ENCODE data around the gene PSMA2.

PSMA2 gene

DNA sequence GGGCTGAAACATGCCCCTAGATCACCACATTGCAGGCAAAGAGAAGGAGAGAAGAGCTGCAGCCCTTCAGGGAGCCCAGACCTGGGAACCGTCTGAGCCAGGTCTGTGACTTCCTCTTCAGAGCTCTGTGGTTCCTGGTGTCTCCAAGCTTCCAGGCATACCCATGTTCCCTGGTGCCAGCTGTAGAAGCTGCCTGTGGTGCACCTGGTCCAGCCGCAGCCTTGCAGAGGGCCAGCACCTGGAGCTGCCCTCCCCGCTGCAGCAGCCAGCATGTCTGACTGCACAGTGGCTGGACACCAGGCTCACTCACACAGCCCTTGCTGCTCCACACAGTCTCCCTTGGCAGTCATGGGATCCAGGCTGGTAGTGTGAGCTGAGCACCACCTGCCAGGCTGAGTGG, 53.7 kb downstream of the PSMA2 start:
- no peak overlapping the region for H3K27ac ChIP-seq
- TF ChIP-seq, protein P1, sequence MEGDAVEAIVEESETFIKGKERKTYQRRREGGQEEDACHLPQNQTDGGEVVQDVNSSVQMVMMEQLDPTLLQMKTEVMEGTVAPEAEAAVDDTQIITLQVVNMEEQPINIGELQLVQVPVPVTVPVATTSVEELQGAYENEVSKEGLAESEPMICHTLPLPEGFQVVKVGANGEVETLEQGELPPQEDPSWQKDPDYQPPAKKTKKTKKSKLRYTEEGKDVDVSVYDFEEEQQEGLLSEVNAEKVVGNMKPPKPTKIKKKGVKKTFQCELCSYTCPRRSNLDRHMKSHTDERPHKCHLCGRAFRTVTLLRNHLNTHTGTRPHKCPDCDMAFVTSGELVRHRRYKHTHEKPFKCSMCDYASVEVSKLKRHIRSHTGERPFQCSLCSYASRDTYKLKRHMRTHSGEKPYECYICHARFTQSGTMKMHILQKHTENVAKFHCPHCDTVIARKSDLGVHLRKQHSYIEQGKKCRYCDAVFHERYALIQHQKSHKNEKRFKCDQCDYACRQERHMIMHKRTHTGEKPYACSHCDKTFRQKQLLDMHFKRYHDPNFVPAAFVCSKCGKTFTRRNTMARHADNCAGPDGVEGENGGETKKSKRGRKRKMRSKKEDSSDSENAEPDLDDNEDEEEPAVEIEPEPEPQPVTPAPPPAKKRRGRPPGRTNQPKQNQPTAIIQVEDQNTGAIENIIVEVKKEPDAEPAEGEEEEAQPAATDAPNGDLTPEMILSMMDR (conservative IDR thresholded peaks at IDR 0.05) = no peak
- no peak for TF ChIP-seq ZFX (IDR thresholded peaks at IDR 0.05)

DNA sequence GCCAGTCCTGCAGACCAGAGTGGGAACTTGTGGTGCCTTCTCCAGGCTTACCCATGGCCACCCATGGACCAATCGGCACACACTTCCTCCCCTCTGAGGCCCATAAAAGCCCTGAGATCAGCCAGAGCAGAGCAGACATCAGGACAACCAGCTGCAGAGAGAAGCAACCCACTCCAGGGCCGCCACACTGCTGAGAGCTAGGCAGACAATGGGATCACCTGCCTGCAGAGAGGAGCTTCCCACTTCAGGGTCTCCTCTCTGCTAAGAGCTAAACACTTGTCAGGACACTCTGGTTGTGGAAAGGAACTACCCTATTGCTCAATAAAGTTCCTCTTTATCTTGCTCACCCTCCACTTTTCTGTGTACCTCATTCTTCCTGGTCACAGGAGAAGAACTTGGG, 54.1 kb downstream of the PSMA2 start:
- TF ChIP-seq ZFX (IDR thresholded peaks at IDR 0.05) = no peak
- TF ChIP-seq, protein P1 (conservative IDR thresholded peaks at IDR 0.05) = no peak
- no peak overlapping the region for H3K27ac ChIP-seq

DNA sequence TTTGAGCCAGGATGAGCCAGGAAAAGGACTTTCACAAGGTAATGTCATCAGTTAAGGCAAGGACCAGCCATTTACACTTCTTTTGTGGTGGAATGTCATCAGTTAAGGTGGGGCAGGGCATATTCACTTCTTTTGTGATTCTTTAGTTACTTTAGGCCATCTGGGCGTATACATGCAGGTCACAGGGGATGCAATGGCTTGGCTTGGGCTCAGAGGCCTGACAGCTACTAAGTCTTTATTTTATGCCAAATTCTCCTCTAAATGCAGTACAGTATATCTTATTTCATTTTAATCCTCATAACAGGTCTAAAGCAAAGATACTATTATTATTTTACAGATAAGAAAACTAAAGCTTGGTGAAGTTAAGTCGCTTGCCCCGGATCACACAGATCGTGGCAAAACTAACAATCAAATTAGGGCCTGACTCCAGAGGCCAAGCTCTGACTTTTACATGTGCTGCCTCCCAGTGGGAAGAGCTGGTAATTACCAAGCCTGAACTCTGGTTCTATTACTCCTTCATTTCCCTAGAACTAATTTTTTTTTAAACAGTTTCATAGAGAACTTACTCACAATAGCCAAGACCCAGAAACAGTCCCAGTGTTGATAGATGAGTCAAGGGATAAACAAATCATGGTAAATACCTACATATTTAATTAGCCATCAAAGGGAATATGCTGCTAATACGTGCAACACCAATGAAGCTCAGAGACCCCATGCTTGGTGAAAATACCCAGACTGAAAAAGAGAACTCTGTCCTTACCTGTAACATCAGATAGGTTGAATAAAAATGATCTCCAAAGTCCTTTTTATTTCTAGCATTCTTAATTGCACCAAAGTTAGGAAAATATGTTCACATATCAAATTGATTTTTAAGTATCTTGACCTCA, 55.5 kb downstream of the PSMA2 start:
- no peak overlapping the region for H3K27ac ChIP-seq
- TF ChIP-seq ZFX (IDR thresholded peaks at IDR 0.05) = no peak
- TF ChIP-seq, protein P1 (conservative IDR thresholded peaks at IDR 0.05) = peak; percentile 89

DNA sequence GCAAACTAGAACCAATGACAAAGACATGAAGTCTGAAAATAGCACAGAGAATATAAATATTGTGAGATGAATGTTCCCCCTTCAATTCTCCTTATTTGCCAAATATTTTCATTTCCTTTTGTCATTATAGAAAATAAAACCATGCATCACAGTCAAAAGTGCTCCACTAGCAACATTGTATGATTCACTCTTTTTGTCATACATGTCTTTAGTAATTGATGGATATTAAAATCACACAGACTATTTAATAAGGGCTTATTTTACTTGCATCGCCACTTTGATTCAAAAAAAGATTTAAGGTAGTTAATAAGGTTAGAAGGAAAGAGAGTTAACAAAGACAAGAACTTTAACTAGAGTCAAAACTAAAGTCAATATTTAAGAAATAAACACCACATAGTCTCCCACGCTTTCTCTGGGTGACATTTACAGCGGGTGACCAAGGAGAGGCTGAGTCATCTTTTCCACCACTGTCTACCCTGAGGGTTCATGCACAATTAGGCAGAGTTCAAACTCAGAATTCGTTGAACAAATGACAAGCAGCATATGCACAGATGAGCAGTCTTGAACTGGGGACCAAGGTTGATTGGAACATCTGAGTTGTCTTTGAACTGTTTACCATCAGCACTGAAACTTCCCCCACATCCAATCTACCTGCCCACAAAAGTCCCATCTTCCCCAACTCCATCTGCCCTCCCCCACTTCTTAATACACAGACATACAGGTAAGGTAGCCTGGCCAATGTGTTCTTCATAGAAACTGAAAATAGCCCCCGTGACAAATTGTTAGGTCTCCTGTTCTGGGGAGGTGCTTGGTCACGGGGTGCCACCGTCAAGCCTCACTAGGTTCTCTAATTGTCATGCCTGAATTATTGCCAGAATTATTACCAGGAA, 62.6 kb downstream of the PSMA2 start:
- TF ChIP-seq, protein P1 (conservative IDR thresholded peaks at IDR 0.05) = no peak
- TF ChIP-seq ZFX (IDR thresholded peaks at IDR 0.05) = no peak
- no peak overlapping the region for H3K27ac ChIP-seq

DNA sequence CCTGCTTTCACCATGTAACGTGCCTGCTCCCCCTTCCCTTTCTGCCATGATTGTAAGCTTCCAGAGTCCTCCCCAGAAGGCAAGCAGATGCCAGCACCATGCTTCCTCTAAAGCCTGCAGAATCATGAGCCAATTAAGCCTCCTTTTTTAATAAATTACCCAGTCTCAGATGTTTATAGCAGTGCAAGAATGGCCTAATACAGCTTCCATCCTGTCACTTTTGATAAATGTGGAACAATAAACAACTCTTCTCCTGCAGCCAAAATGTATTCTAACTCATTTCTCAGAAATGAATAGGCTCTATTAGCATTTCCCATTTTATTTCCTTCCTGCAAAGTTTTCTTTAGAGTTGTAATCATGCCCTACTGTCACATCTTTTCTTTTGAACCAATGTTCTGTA, 63.5 kb downstream of the PSMA2 start:
- no peak overlapping the region for H3K27ac ChIP-seq
- no peak for TF ChIP-seq ZFX (IDR thresholded peaks at IDR 0.05)
- TF ChIP-seq, protein P1 (conservative IDR thresholded peaks at IDR 0.05) = no peak
